ENCODE measurements around the gene IER3.
"Not testable (repeated sequence)": the region's sequence is repeated elsewhere in the genome, so short reads cannot be mapped to it uniquely, and the experiment has no call there.

IER3 gene

DNA sequence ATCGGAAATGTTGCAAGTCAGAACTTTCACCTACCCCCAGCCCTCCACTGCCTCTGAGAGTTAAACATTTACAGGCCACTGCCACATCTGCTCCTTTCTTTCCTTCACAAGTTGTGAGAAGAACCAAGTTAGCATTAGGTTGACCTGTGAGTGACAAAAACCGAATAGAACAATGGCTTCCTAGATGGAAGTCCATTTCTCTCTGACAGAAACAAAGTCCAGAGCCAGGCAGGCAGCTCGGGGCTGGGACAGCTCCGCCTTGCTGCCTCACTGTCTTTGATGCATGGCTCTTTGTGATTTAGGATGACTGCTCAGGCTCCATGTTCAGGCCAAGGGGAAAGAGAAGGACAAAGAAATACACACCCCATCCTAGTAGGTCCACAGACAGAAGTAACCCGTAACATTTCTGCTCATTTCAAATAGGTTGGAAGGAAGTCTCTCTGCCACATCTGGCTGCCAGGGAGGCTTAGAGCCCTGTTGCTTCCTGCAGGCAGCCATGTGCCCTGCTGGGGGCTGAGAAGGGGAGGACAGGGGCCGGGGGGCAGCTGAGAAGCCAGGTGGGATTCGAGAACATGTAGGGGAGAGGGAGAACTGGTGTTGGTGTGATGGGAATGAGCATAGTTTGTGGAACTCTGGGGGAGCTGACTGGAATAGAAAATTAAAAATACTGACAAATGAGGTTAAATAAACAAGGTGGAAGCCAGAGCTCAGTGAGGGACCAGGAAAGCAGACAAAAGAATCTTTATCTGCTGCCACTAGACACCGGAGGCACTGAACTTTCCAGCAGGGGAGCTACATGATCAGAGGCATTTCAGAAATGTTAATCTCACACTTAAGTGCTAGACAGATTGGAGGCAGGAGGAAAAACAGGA lies 19.5 kb upstream of the IER3 start:
- no peak overlapping the region for H3K4me3 ChIP-seq (replicated peaks; ENCODE audit: low read depth, low read length)
- no peak for DNase-seq (ENCODE audit: extremely low read depth, low read depth)
- TF ChIP-seq CTCF (IDR thresholded peaks at IDR 0.05; ENCODE audit: low read depth, low read length, missing control alignments), result no peak

DNA sequence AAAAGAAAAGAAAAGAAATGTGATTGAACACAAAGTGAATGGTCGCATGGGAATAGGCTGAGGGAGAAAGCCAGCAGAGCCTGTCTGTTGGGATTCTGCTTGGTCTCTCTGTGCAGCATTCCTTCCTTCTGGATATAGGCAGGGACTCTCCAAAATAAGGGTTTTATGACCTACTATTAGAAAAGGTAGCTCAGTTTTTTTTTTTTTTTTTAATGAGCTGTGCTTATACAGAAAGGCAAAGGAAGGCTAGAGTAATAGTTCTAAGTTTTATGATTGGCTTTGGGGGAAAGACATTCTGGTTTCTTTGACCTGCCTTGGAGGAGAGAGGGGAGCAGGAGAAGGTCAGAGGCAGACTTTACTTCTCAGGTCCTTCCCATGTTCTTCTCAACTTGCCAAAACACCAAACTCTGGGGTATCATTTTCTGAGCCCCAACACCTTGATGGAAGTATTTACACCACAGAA lies 18.8 kb upstream of the IER3 start:
- no peak for TF ChIP-seq CTCF (IDR thresholded peaks at IDR 0.05; ENCODE audit: low read depth, low read length, missing control alignments)
- DNase-seq (ENCODE audit: extremely low read depth, low read depth), result no peak
- H3K4me3 ChIP-seq (replicated peaks; ENCODE audit: low read depth, low read length), result no peak overlapping the region

GRCh38 chr6:30761791-30762429 lies 17.6 kb upstream of the IER3 start:
- TF ChIP-seq CTCF (IDR thresholded peaks at IDR 0.05; ENCODE audit: low read depth, low read length, missing control alignments), result no peak
- no peak for DNase-seq (ENCODE audit: extremely low read depth, low read depth)
- no peak overlapping the region for H3K4me3 ChIP-seq (replicated peaks; ENCODE audit: low read depth, low read length)

DNA sequence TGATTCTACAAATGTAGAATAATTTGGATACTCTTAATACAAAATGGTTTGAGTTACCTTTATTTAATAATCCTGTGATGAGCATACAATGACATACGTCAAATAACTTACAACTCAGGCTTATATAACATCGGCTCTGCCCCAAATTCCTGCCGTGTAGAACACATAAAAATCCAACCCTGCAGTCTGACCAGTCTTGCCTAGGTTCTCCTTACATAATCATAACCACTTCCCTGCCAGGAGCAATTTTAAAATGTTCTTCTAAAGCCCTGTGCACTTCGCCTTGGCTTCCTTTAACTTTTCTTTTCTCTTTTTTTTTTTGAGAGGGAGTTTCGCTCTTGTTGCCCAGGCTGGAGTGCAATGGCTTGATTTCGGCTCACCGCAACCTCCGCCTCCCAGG lies 16.2 kb upstream of the IER3 start:
- DNase-seq (ENCODE audit: extremely low read depth, low read depth), result no peak
- no peak for TF ChIP-seq CTCF (IDR thresholded peaks at IDR 0.05; ENCODE audit: low read depth, low read length, missing control alignments)
- H3K4me3 ChIP-seq (replicated peaks; ENCODE audit: low read depth, low read length), result no peak overlapping the region

- DNase-seq (ENCODE audit: extremely low read depth, low read depth), result no peak
- no peak for TF ChIP-seq CTCF (IDR thresholded peaks at IDR 0.05; ENCODE audit: low read depth, low read length, missing control alignments)
- H3K4me3 ChIP-seq (replicated peaks; ENCODE audit: low read depth, low read length), result no peak overlapping the region
These were observed 15.4 kb upstream of the IER3 start for GRCh38 chr6:30759575-30760239.

DNA sequence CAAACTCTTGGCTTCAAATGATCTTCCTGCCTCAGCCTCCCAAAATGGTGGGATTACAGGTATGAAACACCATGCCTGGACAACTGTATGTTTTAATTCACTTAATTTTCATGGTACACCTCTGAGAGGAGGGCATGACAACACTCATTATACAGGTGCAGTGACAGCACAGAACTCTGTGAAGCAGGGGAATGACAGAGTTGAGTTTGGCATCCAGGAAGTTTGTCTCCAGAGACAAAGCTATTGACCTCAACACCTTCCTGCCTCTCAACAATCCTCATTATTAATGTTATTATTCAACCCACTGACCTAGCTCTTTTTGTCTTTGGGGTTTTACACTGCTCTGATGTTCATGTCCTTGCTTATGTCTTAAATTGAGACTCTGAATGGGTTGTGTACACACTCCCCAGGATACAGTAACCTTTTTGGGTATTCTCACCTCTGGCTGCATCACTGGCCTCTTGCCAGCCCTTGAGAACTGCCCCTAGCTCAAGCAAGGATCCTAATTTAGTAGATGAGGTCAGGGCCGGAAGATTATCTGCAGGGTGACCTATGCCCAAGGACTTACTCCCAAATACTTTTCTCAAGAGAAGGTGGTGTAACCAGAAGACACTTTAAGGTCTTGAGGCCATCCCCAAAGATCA lies 13.0 kb upstream of the IER3 start:
- no peak overlapping the region for H3K4me3 ChIP-seq (replicated peaks; ENCODE audit: low read depth, low read length)
- no peak for DNase-seq (ENCODE audit: extremely low read depth, low read depth)
- no peak for TF ChIP-seq CTCF (IDR thresholded peaks at IDR 0.05; ENCODE audit: low read depth, low read length, missing control alignments)

- not testable (repeated sequence) for DNase-seq (ENCODE audit: extremely low read depth, low read depth); H3K4me3 ChIP-seq (replicated peaks; ENCODE audit: low read depth, low read length)
These were observed 12.2 kb upstream of the IER3 start for GRCh38 chr6:30756405-30757003.
